ENCODE results near the gene CCL8.
A peak's percentile ranks its signal among the peaks of the same experiment; 100 is the strongest.
"Not testable (repeated sequence)": the region's sequence is repeated elsewhere in the genome, so short reads cannot be mapped to it uniquely, and the experiment has no call there.

Gene CCL8

DNA sequence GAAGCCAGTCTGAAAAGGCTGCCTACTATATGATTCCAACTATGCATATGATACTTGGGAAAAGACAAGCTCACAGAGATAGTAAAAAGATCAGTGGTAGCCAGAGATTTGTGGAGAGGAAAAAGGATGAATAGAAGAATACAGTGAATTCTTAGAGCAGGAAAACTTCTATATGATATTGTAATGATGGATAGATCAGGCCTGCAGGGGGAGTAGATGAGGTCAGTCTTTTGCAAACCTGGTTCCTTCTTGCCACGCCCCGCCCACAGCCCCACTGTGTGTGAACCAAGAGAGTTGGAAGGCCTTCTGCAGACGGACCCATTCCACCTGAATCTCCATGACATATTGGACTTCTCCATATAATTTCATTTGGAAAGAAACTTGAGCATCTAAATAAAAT is 761 bp upstream of the CCL8 start:
- no peak for DNase-seq

GRCh38 chr17:34321964-34322363 is 2.7 kb downstream of the CCL8 start:
- no peak for DNase-seq

DNA sequence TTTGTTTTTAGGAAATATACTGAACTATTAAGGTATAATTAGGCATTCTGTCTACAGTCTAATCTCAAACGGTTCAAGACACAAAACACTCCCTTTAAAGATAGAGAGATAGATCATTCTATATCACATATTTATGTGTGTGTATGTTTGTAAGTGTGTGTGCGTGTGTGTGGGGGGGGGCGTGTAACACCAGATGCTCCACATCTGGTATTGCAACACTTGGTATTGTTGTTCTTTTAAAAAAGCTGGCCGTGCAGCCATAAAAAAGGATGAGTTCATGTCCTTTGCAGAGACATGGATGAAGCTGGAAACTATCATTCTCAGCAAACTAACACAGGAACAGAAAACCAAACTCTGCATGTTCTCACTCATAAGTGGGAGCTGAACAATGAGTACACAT is 8.3 kb downstream of the CCL8 start:
- DNase-seq = not testable (repeated sequence)

DNA sequence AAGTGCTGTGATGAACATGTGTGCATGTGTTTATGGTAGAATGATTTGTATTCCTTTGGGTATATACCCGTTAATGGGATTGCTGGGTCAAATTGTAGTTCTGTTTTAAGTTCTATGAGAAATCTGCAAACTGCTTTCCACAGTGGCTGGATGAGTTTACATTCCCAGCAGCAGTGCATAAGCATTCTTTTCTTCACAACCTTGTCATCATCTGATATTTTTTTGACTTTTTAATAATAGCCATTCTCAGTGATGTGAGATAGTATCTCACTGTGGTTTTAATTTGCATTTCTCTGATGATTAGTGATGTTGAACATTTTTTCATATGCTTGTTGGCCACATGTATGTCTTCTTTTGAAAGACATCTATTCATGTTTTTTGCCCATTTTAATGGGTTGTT is 18.5 kb downstream of the CCL8 start:
- DNase-seq = no peak

- no peak for DNase-seq
Observed at GRCh38 chr17:34339138-34339770, 20.0 kb downstream of the CCL8 start.

DNA sequence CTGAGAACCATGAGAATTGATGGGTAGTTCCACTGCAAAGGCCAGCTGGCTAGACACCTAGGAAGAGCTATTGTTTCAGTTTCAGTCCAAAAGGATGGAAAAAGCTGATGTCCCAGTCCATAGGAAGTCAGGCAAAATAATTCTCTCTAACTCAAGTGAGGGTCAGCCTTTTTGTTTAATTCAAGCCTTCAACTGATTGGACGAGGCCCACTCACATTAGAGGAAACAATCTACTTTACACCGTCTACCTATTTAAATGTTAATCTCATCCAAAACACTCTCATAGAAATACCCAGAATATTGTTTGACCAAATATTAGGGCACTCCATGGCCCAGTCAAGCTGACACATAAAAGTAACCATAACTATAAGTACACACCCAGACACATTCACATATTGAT is 22.7 kb downstream of the CCL8 start:
- DNase-seq = no peak

DNA sequence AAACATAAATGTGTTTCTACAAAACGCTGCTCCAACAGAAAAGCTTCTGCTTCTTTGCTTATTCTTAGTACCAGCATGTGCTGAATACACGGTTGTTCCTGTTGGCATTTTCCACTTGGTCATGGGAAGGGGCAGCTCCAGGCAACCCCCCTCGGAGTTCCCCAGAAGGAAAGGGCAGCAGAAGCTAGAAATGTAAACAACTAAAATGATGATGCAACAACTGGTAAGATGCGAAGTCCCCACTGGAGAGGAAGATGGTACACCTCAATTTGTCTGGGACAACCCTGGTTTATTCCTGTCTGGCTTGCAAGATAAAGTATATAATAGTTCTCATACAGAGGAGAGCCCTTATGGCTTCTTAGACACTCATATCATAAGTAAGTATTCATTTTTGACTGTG is 27.8 kb downstream of the CCL8 start:
- no peak for DNase-seq

DNA sequence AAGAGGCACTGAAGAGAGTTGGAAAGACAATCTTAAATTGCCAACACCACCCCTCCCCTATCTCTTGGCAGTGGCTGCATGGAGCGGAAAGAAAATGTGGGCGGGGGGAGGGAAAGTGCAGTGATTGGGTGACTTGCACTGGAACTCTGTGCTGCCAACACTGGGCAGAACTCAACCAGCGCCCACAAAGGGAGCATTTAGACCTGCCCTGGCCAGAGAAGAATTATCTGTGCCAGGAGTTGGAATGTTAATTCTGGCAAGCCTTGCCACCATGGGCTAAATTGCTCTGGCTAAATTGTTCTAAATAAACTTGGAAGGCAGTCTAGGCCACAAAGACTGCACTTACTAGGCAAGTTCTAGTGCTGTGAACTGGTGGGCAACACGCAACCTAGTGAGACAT is 30.5 kb downstream of the CCL8 start:
- no peak for DNase-seq

GRCh38 chr17:34351096-34351495 is 31.9 kb downstream of the CCL8 start:
- DNase-seq = no peak

GRCh38 chr17:34352191-34352590 is 33.0 kb downstream of the CCL8 start:
- no peak for DNase-seq

DNA sequence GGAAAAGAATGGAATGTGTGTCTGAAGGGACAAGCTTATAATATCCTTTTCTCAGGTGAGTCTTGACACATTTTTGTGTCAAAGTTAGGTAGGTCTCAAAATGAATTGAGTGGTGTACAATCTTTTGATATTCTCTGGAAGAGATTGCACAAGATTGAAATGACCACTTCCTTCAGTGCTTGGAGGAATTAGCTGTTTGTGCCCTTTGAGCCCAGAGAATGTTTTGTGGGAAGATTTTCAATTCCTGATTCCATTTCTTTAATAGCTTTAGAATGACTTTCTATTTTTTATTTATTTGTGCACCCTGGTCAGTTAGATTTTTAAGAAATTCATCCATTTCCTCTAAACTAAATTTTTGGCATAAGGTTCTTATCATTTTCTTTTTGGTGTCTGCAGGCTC is 35.4 kb downstream of the CCL8 start:
- no peak for DNase-seq

- no peak for DNase-seq
Observed at GRCh38 chr17:34356194-34356593, 37.0 kb downstream of the CCL8 start, which contains the start of gene CCL13. Gene CCL13 (plus strand): TSS chr17:34356480. CDS start chr17:34356527, 47 bp downstream.

DNA sequence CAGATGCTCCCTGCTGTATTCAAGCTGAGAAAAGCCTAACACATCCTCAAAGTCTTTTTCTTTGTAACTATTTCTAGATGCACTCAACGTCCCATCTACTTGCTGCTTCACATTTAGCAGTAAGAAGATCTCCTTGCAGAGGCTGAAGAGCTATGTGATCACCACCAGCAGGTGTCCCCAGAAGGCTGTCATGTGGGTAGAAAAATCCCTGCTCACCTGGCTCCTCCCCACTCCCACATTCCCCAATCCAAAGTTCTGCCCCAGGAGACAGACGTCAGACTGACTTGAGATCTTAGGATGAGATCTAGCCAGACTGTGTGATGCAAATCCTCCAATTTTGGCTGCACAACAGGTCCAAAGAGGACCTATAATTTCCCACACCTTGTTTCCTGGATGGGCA is 38.2 kb downstream of the CCL8 start:
- no peak for DNase-seq

- no peak for DNase-seq
Observed at GRCh38 chr17:34358631-34359030, 39.4 kb downstream of the CCL8 start.

- DNase-seq = no peak
Observed at GRCh38 chr17:34360601-34361270, 41.5 kb downstream of the CCL8 start.

DNA sequence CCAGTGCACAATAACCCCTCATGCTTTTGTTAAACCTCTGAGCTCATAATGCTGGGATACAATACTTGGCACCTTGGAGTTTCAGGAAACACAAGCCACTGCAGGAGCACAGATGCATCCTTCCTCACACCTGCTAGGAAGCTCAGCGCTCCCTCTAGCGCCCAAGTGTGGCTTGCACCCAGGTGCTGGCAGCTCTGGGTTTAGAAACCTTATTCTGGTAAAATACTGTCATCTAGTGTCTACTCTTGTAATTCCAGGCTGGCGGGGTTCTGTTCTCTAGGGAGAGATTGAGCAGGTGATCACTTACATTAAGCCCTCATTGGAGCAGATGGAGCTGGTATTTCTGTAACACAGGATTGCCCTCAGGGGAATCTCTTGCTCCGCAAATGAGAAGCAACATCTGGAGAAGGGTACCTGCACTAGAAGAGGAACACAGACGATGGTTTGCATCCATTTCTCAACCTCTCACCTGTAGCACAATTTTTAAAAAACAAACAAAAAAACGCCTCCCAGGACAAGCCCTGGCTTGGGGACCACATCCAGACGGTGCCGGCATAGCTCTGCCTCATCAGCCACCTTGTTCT is 42.3 kb downstream of the CCL8 start:
- peak; percentile 83 for DNase-seq

DNA sequence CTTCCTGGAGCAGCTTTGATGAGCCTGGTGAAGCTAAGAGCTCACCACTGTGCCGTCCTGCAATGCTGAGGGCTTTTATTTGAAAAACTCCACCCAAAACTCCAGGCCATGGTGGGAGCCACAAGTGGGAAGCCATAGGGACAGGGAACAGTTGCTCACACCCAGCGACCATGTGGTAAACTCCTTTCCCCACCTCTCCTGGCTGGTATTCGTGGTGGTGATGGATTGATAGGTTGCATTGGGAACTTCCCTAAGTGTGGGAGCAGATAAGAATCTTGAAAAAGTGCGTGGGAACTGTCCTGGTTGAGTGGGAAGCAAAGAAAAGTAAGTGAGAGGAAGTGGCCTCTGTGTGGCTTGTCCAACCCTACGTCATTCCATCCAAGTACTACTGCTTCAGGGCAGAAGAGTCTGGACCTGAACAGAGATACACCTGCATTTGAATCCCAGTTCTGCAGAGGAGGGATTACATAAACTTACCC is 44.0 kb downstream of the CCL8 start, which contains the start of gene CCL1:
TSS of gene CCL1 (minus strand) at position 51 of the 479 bp plus-strand sequence. CDS start 72 bp downstream, outside the sequence.
- DNase-seq = no peak

GRCh38 chr17:34364751-34365150 is 45.5 kb downstream of the CCL8 start:
- no peak for DNase-seq

GRCh38 chr17:34365340-34365739 is 46.1 kb downstream of the CCL8 start:
- DNase-seq = no peak

GRCh38 chr17:34366010-34366409 is 46.8 kb downstream of the CCL8 start:
- no peak for DNase-seq

DNA sequence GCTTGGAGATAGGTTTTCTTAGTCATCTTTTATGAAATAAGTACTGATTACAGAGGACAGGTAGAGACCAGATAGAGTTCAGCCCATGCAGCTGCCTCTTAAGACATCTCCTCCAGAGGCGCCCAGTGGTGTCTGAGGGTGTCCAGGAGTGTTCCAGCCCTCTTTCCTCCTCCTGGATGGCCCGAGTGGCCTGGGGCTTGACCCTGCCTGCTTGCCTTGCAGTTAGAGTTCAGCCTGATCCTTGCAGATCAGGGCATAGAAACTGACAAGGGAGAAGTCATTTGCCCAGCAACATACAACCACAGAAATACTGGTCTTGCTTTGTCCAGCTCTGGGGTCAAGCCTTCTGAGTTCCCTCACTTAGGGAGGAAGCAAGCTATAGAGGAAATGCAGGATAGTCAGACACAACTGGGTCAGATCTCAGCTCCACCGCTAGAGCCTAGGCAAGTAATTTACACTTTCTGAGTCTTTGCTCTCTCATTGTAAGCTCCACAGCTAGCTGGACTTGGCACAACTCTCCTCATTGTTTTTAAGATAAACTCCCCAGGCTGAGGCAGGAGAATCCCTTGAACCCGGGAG is 47.4 kb downstream of the CCL8 start:
- no peak for DNase-seq

- DNase-seq = no peak
Observed at GRCh38 chr17:34367486-34368195, 48.4 kb downstream of the CCL8 start.

Data from activated CD8-positive, alpha-beta memory T cell treated with anti-CD3 and anti-CD28 coated beads for 24 hours (primary cell).